Measurements from ENCODE around the gene TCERG1L.
"Not testable (repeated sequence)": the region's sequence is repeated elsewhere in the genome, so short reads cannot be mapped to it uniquely, and the experiment has no call there.

TCERG1L gene, protein sequence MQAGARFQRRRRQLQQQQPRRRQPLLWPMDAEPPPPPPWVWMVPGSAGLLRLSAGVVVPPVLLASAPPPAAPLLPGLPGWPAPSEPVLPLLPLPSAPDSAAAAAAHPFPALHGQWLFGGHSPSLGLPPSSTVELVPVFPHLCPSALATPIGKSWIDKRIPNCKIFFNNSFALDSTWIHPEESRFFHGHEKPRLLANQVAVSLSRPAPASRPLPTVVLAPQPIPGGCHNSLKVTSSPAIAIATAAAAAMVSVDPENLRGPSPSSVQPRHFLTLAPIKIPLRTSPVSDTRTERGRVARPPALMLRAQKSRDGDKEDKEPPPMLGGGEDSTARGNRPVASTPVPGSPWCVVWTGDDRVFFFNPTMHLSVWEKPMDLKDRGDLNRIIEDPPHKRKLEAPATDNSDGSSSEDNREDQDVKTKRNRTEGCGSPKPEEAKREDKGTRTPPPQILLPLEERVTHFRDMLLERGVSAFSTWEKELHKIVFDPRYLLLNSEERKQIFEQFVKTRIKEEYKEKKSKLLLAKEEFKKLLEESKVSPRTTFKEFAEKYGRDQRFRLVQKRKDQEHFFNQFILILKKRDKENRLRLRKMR

DNA sequence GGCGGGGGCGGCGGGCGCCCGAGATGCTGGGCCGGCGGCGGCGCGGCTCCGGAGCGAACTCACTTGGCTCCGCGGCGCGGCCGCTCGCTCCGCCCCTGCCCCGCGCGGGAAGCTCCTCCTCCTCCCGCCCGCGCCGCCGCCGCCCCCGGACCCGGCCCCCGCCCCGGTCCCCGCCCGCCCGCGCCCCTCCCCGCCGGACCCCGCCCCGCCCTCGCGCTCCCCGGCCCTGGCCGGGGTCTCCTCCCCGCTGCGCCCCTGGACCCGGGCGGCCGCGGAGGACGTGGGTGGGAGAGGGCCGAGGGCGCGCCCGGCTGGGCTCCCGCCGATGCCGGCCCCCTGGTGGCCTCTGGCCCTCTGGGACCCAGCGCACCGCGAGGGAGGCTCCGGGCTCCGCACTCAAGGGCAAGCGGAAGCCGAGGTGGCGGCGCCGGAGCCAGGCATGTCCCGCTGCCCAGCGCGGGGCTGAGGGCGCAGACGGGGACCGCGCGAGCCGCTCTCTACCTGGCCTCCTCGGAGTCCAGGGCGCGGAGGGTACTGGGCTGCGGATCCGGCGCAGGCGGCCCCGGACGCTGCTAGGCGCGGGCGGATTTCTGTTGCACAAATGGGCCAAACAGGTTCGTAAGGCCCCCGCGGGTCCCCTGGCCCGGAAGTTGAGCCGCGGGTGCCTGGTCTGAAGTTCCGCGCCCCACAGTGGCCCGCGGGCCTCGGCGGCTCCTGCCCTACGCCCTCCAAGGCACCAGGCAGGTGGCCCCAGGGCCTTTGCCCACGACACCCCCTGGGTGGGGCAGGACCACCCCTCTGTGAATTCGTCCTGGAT is at the start of gene TCERG1L:
TCERG1L (minus strand) TSS at position 61 of the 817 bp plus-strand sequence. CDS start 86 bp downstream, outside the sequence.
- in situ Hi-C loops (cut with HindIII; ENCODE audit: low sequenced_read_pairs) = no loop called here

DNA sequence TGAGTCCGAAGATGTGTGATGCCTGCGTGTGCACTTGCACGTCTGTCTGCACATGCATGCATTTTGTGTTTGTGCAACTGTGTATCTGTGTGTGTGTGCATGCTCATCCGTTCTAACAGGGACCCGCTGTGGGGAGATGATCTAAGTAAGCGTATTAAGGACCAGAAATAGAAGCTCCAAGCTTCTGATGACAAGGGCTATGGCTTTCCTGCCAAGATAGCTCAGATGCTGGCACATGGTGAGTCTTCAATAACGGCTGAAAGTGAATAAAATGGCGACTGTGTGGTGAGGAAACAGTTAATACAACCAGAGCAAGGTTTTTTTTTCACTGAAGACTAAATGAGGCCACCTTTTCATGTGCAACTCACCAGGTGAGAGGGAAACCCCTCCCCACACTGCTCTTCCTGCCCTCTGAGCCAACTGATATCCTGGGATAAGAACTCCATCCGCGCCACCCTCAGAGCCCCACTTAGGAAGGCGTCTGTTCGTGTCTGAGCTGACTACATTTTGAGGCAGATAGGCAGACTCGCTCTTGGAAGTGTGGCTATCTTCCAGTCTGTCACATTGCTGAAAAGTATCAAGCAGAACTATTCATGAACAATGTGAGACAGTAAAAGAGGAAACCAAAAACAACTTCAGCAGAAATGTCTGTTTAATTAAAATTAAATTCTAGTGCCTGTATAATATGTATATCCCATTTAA is 47.4 kb upstream of the TCERG1L start:
- in situ Hi-C loops (cut with HindIII; ENCODE audit: low sequenced_read_pairs) = no loop called here

DNA sequence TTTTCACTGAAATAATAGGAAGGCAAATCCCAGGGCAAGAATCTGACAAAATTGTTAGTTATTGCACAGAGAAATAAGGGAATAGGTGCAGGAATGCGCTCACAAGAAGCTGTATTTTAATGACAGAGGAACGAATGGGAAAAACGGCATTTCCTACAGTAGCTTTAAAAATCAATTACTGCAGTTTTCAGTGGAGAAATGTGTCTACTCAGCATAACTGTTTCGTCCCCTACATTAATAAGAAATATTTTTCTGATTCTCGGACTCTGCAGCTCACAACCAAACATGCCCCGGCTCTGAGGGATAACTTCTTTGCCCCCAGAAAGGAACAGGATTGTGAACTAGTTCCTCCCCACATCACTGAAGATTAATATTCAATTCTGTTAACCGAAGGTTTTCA is 44.9 kb upstream of the TCERG1L start:
- in situ Hi-C loops (cut with HindIII; ENCODE audit: low sequenced_read_pairs) = no loop called here

DNA sequence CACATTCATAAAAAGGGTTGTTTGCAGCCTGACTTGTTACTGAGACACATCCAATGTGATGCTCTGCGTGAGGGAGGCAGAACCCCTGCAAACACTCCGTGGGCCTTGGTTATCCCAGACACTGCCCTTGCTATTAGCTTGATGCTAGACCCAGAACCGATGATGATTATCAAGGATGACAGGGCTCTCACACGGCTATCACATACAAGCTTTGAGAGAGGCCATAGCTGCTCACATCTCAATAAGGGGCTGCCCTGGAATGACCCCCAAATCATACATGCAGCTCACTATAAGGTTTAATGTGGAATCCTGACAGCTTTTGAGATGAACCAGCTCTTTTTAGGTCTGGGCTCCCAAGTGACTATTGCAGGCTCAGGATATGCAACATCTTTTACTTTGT is 44.4 kb upstream of the TCERG1L start:
- in situ Hi-C loops (cut with HindIII; ENCODE audit: low sequenced_read_pairs) = no loop called here

DNA sequence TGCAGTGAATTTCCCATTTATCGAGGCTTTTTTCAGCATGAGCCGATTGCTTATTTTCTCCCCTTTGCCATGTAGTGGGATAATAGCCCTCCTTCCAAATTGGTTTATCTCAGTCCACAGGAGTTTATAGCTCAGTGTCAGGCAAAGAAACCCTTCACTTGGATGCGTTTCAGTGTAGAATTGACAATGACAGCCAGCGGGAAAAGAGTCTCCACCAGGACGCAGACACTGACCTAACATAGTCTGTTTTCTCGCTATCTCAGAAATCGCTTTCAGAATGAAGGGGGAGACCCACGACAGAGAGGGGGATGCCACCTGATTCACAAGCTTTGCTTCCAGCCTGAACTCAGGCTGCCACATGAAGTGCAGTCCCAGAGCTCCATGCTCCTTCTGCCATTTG is 43.5 kb upstream of the TCERG1L start:
- in situ Hi-C loops (cut with HindIII; ENCODE audit: low sequenced_read_pairs) = no loop called here

DNA sequence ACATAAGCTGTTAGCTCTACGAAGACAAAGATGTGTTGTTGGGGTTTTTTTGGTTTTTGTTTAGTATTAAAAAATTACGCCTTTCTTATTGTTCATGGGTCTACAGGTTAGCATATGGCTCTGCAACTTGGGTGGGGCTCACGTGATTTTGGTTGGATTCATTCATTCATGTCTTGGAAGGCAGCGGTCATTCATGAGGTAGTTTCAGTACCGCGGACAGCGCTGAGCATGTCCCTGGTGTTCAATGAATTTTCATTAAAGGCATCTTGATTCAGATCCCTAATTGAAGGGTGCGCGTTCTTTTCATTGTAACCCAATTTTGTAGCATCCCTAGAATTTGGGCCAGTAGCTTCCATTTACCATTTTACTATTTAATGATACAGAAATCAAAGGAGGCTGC is 42.9 kb upstream of the TCERG1L start:
- in situ Hi-C loops (cut with HindIII; ENCODE audit: low sequenced_read_pairs) = no loop called here

DNA sequence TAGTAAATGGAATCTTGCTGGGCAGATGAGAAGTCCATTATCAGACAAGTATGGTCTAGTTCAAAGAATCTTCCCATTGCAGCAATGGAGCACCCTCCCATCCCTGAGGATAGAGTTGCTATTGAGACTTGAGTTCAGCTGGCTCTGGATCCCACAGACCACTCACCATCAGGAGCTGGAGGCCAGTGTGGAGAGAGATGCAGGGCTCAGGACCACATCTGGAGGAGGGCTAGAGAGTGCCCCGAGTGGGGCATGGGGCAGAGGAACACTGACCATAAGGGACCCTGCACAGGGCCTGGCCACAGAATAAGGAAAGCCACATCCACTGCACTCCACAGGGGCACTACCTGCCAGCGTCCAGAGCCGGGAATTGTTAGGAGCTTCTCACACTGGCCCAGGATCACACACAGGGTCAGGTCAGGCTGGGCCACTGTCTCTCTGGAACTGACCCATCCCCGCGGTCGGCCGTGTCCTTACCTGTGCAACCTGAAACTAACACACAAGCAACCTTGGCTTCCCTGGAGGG is 41.3 kb upstream of the TCERG1L start:
- in situ Hi-C loops (cut with HindIII; ENCODE audit: low sequenced_read_pairs) = no loop called here

DNA sequence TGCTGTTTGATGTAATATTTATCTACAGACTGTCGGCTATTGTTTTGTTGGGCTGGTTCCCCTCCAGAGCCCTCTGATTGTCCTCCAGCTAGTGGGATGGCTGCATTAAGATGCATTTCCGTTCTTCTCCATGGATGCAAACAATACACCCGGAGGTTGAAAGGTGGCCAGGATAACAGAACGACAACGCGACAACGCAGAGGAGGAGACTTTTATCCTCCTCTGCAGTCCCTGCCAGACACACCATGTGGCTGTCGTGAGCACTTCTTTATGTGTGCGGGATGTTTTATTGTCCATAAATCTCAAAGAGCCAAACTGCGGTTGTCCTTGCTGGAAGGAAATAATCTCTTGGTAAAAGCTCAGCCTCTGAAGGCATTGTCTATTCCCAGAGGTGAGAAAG is 39.1 kb upstream of the TCERG1L start:
- in situ Hi-C loops (cut with HindIII; ENCODE audit: low sequenced_read_pairs) = no loop called here

DNA sequence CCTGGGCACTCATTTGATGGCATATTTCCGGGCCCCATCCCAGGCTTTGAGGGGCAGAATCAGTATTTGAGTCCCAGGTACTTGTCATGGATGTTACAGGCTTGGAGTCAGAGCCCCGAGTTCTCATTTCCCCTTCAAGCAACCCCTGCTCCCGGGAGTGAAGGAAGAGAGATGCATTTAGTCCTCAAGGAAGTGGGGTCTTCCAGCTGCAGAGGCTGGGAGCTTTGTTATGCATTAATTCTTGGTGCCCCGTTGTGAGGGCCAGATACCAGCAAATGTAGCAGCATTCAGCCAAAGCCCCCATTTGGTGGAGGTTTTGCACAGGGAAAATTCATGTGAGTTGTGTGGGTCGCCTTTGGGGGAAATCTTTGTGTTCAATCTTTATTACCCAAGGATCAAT is 38.7 kb upstream of the TCERG1L start:
- in situ Hi-C loops (cut with HindIII; ENCODE audit: low sequenced_read_pairs) = no loop called here

DNA sequence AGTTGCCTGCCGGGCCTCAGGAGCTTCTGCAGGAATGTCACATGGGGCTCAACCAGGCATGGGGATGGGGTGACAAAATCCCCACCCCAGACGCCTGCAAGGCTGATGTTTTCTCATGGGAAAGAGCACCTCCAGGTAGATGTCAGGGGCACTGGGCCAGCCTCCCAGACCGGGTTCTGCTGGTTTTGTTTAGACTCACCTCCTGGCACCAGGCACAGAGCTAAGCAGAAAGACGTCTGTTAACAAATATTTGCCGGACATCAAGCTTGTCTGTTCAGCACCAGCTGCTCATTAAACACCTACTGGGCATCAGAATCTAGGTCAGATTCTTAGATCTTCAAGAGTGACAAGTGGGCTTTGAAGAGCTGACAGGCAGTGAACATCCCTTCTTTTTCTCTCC is 34.9 kb upstream of the TCERG1L start:
- in situ Hi-C loops (cut with HindIII; ENCODE audit: low sequenced_read_pairs) = no loop called here

DNA sequence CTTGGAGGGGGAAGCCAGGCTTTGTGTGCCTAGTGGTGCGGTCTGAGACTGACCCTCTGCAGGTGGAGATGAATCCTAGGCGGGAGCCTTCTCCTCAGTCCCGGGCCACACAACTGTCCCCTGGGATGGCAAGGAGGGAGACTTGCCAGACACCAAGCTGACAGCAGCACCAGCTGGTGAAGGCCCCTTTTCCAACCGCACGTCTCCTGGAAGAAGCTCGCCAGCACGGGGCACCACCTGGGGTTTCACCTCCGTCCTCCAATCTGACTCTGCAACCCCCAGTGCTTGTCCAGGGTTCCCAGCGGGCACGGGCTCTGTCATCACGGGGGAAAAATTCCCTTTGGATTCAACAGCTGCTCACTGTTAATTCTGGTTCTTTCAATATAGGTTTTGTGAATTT is 34.2 kb upstream of the TCERG1L start:
- in situ Hi-C loops (cut with HindIII; ENCODE audit: low sequenced_read_pairs) = no loop called here

DNA sequence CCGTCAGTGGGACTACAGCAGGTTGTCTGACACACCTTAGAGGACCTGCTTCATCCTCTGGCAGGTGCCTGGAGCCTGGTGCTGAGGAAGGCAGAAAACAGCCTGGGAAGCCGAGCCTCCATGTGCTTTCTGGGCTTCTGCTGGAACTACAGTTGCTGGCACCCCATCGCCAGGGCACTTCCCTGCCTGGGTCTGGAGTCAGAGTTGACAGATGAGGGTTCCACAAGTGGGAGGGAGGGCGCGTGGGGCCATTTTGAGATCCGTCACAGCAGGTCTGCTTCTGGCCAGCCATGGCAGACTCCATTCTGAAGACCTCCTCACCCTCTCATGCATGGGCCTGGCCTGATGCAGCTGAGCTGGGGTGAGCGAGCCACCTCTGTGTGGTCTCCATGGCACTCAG is 33.2 kb upstream of the TCERG1L start:
- in situ Hi-C loops (cut with HindIII; ENCODE audit: low sequenced_read_pairs) = no loop called here

DNA sequence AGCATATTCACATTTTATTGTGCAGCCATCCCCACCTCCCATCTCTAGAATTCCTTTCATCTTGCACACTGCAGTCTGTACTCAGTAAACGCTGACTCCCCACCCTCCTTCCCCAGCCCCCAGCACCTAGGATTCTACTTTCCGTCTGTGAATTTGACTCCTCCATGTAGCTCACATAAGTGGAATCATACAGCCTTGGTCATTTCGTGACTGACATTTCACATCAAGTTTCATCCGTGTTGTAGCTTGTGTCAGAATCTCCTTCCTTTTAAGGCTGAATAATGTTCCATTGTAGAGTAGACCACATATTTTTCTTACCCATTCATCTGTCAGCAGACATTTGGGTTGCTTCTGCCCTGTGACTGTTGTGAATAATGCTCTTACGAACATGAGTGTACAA is 26.2 kb upstream of the TCERG1L start:
- in situ Hi-C loops (cut with HindIII; ENCODE audit: low sequenced_read_pairs) = no loop called here

DNA sequence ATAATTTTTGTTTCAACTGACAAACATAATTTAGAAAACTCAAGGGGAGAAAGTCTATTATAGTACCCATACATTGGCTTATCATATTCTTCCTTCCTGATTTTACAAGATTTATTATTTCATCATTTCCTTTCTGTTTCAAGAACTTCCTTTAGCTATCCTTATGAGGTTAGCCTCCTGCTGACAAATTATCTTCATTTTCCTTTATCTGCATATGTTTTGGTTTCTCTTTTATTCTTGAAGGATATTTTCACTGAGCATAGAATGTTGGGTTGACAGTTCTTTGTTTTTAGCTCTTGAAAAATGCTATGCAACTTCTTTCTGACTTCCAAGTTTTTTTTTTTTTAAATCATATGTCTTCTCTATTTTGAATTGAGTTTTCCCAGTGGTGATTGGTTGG is 21.3 kb upstream of the TCERG1L start:
- in situ Hi-C loops (cut with HindIII; ENCODE audit: low sequenced_read_pairs) = no loop called here

DNA sequence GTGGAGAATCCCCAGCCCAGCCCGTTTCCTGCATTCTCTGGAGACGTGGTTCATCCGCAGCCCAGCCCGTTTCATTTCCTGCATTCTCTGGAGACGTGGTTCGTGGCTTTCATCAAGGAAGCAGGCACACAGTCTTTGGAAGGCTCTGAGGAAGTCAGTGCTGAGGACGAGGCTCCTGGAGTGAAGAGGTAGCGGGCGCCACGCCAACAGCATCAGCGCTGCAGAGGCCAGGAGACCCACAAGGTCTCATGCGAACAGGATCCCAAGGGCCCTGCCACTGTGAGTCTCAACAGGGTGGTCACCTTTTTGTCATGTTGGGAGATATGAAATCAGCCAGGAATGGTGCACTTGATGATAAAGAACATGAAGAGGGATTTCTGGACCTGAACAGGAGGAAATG is 12.4 kb upstream of the TCERG1L start:
- in situ Hi-C loops (cut with HindIII; ENCODE audit: low sequenced_read_pairs) = no loop called here

DNA sequence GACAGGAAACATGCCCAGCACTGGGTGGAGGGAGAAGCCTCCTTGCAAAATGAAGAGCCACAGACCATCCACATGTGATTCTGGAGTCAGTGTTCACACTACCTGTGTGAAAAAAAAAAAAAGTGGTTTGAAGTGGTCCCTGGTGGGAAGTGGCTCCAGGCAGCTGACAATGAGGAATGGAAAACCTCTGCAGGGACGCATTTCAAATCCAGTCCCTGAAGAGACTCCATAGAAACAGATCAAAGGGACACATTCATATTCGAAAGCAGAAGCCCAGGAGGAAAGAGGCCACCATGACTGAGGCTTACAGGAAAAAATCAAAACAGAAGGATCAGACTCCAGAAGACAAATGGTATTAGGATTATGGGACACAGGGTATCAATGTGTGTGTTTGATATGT is 11.5 kb upstream of the TCERG1L start:
- in situ Hi-C loops (cut with HindIII; ENCODE audit: low sequenced_read_pairs) = no loop called here

DNA sequence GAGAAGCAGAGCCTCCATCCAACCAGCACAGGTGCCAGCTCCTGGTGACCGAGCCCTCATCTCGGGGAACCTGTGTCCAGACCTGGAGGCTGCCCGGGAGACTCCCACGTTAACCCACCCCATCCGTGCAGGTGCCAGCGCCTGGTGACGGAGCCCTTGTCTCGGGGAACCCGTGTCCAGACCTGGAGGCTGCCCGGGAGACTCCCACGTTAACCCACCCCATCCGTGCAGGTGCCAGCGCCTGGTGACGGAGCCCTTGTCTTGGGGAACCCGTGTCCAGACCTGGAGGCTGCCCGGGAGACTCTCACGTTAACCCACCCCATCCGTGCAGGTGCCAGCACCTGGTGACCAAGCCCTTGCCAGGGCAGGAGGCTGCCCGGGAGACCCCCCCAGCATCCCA is 11.1 kb upstream of the TCERG1L start:
- in situ Hi-C loops (cut with HindIII; ENCODE audit: low sequenced_read_pairs) = not testable (repeated sequence)

DNA sequence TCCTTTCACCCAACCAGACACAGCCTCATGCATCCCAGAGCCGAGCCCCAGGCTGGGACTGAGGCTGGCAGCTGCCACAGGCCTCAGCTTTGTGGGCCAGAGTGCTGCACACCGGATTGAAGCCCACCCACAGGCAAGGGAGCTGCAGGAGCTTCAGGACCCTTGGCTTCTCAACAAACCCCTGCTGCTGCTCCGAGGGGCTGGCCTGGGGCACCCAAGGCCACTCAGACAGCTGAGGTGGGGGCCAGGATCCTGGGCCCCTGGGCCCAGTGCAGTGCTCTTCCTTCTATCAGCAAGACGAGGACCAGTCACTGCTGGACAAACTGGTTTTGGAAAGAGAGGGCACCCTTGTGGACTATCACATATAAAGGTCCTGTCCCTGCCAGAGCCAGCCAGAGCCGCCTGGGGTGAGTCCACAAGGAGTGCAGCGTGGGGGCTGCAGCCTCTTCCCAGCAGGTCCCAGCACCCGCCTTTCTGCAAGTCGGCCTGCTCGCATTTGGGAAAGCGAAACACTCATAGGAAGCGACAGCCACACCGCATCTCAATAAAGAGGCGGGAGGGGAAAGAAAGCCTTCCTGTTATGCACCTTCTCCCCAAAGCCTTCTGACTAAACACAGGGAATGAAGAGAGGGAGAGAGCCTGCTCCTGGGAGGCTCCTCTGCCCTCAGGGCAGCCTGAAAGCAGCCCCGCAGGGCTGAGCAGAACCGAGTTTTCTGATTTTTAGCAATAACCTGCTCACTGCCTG is 9.5 kb upstream of the TCERG1L start:
- in situ Hi-C loops (cut with HindIII; ENCODE audit: low sequenced_read_pairs) = no loop called here

DNA sequence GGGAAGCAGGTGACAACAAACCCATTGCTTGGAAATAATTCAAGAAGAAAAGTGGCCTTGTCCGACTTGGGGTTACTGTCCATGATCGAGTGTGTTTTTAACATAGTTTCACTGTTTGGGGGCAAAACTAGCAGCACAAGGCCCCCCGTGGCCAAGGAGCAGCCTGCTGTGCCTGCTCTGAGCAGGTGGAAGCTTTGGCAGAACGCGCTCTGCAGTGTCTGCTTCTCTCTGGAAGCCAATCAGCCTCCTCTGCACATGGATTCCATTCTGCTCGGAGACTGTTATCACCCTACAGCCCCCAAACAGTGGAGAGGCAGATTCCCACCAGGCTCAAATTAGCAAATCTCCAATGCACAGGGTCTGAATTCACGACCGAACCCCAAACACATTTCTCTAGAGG is 7.3 kb upstream of the TCERG1L start:
- in situ Hi-C loops (cut with HindIII; ENCODE audit: low sequenced_read_pairs) = no loop called here

DNA sequence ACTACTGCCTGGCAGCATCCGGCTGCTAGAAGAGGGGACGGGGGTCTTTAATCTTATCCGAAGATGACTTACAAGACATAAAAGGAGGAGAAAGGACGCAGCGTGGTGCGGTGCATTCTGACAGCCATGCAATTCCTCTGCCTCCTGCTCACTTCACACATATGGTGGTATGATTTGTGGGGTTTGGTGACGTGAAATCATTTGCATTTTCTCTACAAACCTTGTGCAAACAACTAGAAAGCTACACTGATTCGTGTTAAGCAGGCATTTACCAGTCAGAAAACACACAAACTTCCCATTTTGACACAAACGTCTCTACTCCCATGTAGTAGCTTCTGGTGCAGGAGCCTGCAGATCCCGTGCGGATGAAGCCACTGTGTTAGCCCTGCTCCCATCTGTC is 6.8 kb upstream of the TCERG1L start:
- in situ Hi-C loops (cut with HindIII; ENCODE audit: low sequenced_read_pairs) = no loop called here
